Mucosa of descending colon (tissue), 3 donors: ENCODE measurements around the gene LMF1. TPM values are rescaled to one million over a fixed set of nuclear protein-coding genes. Genes with fewer than 3 reads are reported as not detected.
"Not testable (repeated sequence)": the region's sequence is repeated elsewhere in the genome, so short reads cannot be mapped to it uniquely, and the experiment has no call there.

Source experiments
- ATAC-seq: fragments of 200-7000 bp; cut with Tn5 transposase; one replicate; pipeline ENCODE4 v1.9.1; 2020; ENCODE audit warnings: mild to moderate bottlenecking, moderate library complexity
- DNase-seq, 3 donors: peaks; one replicate each; pipeline ENCODE4 v3.0.0-alpha.2; 2020
- H3K36me3 ChIP-seq: fragments of 200-600 bp; one replicate; pipeline ENCODE4 v1.8.0; 2021; ENCODE audit warnings: low read depth, mild to moderate bottlenecking
- H3K4me1 ChIP-seq: fragments of 200-600 bp; one replicate; pipeline ENCODE4 v1.8.0; 2021; ENCODE audit warnings: low read depth, mild to moderate bottlenecking
- H3K4me3 ChIP-seq: fragments of 200-600 bp; one replicate; pipeline ENCODE4 v1.8.0; 2021; ENCODE audit warnings: mild to moderate bottlenecking
- H3K9me3 ChIP-seq: fragments of 200-600 bp; one replicate; pipeline ENCODE4 v1.8.0; 2021; ENCODE audit warnings: mild to moderate bottlenecking
- CTCF ChIP-seq: fragments of 200-600 bp; IDR thresholded peaks from one replicate; pipeline ENCODE4 v1.8.0; 2022; ENCODE audit warnings: antibody characterized with exemption, mild to moderate bottlenecking
- intact Hi-C, 2 donors: fragments of 100-400 bp; cut with DNase I in 1 of 2; cut with micrococcal nuclease in 1 of 2; formaldehyde crosslinking; loops; one replicate each; pipeline versions ENCODE4 v1.11.0 to v1.11.1; 2022; cut with DNase I, micrococcal nuclease
- total RNA-seq, 3 donors: library from RNA; stranded (reverse); fragmentation: NEBNext Ultra II Directional in 2 of 3; extraction: Animal tissue kit (Norgen Biotek cat#: 25700) in 2 of 3; gene quantifications; one replicate each; pipeline versions ENCODE4 v1.2.1 to v1.2.4, GENCODE V29; 2021 to 2023
- donor health status: DM: no; HTN: no; CAD: no; lungs with moderate emphysema.
- donor health status: DM: no; HTN: no; CAD: no.
- donor health status: DM: no; HTN: yes; CAD: no.

Gene LMF1
- total RNA-seq, 3 donors from 2014 or later: 16.4 to 26.5 (median 25.1) TPM

DNA sequence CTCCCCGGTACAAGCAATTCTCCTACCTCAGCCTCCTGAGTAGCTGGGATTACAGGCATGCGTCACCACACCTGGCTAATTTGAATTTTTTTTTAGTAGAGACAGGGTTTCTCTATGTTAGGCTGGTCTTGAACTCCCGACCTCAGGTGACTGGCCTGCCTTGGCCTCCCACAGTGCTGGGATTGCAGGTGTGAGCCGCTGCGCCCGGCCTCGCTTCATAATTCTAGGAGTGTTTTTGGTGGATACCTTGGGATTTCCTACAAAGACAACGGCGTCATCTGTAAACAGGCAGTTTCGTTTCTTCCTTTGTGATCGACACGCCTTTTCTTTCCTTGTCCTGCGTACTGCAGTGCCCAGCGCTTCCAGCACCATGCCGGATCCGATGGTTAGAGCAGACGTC lies 109.3 kb downstream of the LMF1 start:
- ATAC-seq (no peak), DNase-seq (peak in 1 of 3 donors; percentile 10)
- H3K36me3 ChIP-seq: no peaks in the 10 kb centered on the region
- H3K4me3 ChIP-seq: no peak overlapping the region
- no peaks in the 10 kb centered on the region for H3K4me1 ChIP-seq
- no peaks in the 10 kb centered on the region for H3K9me3 ChIP-seq
- no peak for TF ChIP-seq CTCF
- intact Hi-C loops: no loop called here

DNA sequence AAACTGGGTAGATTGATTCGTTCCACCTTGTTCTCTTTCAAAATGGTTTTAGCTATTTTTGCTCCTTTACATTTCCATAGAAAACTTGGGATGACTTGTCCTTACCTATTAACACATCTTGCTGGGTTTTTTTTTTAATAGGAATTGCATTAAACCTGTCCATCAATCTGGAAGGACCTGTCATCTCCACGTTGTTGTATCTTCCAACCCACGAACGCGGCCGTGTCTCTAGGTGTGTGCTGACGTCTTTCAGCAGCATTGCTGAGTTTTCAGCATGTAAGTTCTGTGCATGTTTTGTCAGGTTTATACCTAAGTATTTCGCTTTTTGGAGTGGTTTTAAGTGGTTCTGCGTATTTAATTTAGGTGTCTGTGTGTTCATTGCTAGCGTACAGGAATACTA lies 109.9 kb downstream of the LMF1 start:
- Histone ChIP-seq H3K4me1 (no peaks in the 10 kb centered on the region), H3K36me3 (no peaks in the 10 kb centered on the region), H3K9me3 (no peaks in the 10 kb centered on the region), H3K4me3 (no peak overlapping the region)
- TF ChIP-seq CTCF: no peak
- intact Hi-C loops: no loop called here
- DNase-seq (peak in 2 of 3 donors; percentile 7 to 8), ATAC-seq (no peak)

GRCh38 chr16:858971-859370 lies 111.8 kb downstream of the LMF1 start:
- H3K9me3 ChIP-seq, H3K4me1 ChIP-seq, ATAC-seq, H3K36me3 ChIP-seq, H3K4me3 ChIP-seq, intact Hi-C loops: not testable (repeated sequence)
- peak in 1 of 3 donors; percentile 15 for DNase-seq

DNA sequence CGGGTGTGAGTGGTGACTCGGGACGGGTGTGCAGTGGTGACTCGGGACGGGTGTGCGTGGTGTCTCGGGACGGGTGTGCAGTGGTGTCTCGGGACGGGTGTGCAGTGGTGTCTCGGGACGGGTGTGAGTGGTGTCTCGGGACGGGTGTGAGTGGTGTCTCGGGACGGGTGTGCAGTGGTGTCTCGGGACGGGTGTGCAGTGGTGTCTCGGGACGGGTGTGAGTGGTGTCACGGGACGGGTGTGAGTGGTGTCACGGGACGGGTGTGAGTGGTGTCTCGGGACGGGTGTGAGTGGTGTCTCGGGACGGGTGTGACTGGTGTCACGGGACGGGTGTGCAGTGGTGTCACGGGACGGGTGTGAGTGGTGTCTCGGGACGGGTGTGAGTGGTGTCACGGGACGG lies 112.3 kb downstream of the LMF1 start:
- H3K36me3 ChIP-seq, DNase-seq, intact Hi-C loops, H3K4me3 ChIP-seq, H3K9me3 ChIP-seq, H3K4me1 ChIP-seq, ATAC-seq: not testable (repeated sequence)

GRCh38 chr16:856811-857210 lies 114.0 kb downstream of the LMF1 start:
- H3K9me3 ChIP-seq: no peaks in the 10 kb centered on the region
- no peaks in the 10 kb centered on the region for H3K4me1 ChIP-seq
- TF ChIP-seq CTCF: no peak
- ATAC-seq (no peak), DNase-seq (no peak)
- H3K4me3 ChIP-seq: no peak overlapping the region
- intact Hi-C loops: no loop called here
- no peaks in the 10 kb centered on the region for H3K36me3 ChIP-seq

DNA sequence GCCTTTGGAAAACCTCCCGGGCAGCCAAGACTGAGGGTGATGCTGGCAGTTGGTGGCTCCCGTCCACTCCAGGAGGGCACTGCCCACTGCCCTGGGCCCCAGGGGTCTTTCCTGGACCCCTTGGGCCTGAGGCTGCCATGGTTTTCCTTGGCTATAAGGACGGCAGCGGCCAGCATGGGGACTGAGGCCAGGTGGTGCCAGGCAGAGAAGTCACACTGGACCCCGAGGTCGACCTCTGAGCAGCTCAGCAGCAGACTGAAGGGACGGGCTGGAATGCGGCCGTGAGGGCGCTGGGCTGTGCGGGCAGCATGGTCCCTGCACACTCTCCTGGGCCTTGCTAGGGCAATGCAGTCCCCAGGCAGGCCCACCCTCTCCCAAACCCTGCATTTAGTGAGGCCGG lies 114.7 kb downstream of the LMF1 start:
- H3K9me3 ChIP-seq: no peaks in the 10 kb centered on the region
- no peak for DNase-seq
- ATAC-seq: no peak
- no peak for TF ChIP-seq CTCF
- no peak overlapping the region for H3K4me3 ChIP-seq
- no peaks in the 10 kb centered on the region for H3K4me1 ChIP-seq
- no peaks in the 10 kb centered on the region for H3K36me3 ChIP-seq
- intact Hi-C loops: no loop called here

GRCh38 chr16:855471-855870 lies 115.3 kb downstream of the LMF1 start:
- DNase-seq: no peak
- no peak for ATAC-seq
- Histone ChIP-seq H3K4me3 (no peak overlapping the region), H3K4me1 (no peaks in the 10 kb centered on the region), H3K36me3 (no peaks in the 10 kb centered on the region), H3K9me3 (no peaks in the 10 kb centered on the region)
- intact Hi-C loops: no loop called here
- no peak for TF ChIP-seq CTCF
